GM18951 (cell line): Measurements from ENCODE around the gene ZDHHC22.

Experiments used
- POLR2A ChIP-seq: IDR thresholded peaks from 4 replicates; pipeline ENCODE4 v1.6.1; 2011; ENCODE audit warnings: mild to moderate bottlenecking; ENCODE audit not compliant: insufficient read length, insufficient read depth; ENCODE audit errors: extremely low read depth
- in situ Hi-C: fragments of 300-500 bp; cut with MboI; formaldehyde crosslinking; loops from one replicate; pipeline ENCODE4 v1.12.0; 2022; ENCODE audit warnings: low sequenced_read_pairs, mixed read lengths, inconsistent platforms; ENCODE audit not compliant: unreplicated experiment

ZDHHC22 gene

GRCh38 chr14:77172916-77173315 lies 31.3 kb upstream of the ZDHHC22 start:
- no peak for TF ChIP-seq POLR2A
- in situ Hi-C loops, result no loop called here

DNA sequence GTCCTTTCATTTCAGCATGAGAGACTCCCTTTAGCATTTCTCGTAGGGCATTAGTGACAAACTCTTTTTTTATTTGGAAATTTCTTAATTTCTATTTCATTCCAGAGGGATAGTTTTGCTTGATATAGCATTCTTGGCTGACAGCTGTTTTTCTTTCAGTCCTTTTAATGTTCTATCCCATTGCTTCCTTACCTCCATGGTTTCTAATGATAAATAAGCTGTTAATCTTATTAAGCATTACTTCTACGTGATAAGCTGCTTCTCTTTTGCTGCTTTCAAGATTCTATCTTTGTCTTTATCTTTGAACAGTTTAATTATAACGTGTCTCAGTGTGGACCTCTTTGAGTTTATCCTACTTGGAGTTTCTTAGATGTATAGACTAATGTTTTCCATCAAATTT lies 28.5 kb upstream of the ZDHHC22 start:
- TF ChIP-seq POLR2A, result no peak
- in situ Hi-C loops, result no loop called here

GRCh38 chr14:77161011-77161410 lies 19.4 kb upstream of the ZDHHC22 start:
- no peak for TF ChIP-seq POLR2A
- in situ Hi-C loops, result no loop called here

- in situ Hi-C loops, result no loop called here
- no peak for TF ChIP-seq POLR2A
Measured at GRCh38 chr14:77158882-77159255, 17.3 kb upstream of the ZDHHC22 start.

DNA sequence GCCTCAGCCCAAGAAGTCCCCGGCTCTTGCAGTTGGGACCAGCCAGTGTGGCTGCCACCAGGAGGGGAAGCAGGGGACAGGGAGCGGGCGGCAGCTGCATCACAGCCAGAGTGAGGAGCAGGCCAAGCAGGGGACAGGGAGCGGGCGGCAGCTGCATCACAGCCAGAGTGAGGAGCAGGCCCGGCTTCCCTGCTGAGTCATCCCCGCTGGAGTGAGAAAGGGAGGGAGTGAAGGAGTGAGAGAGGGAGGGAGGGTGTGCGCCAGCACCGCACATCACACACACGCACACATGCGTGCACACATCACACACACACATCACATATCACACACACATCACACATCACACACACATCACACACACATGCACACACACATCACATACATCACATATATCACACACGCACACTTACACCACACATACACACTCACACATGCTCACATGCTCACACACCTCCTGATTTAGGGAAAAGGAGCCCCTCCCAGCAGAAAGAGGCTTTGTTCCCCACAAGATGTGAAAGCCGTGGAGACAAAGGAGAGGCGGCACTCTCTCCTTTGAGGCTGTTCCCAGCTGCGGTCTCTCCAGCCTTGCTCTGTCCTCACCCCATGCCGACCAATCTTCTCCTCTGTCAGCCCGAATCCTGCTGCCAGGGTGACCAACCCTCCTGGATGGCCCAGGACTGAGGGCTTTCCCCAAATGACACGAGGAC lies 16.7 kb upstream of the ZDHHC22 start:
- in situ Hi-C loops, result no loop called here
- no peak for TF ChIP-seq POLR2A

DNA sequence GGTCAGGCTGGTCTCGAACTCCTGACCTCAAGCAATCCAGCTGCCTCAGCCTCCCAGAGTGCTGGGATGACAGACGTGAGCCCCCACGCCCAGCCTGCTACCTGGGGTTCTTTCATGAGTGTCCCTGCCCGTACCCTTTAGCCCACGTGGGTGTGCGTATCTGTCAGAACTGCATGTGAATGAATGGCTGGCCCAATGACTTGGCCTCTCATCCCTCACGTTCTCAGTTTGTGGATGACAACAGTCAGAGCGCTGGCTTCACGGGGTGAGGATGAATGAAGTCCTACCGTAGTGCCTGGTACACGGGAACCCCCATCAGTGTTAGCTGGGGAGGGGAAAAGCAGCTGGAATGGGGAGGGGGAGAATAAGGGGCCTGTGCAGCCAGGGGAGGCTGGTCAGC lies 16.1 kb upstream of the ZDHHC22 start:
- TF ChIP-seq POLR2A, result no peak
- in situ Hi-C loops, result no loop called here

GRCh38 chr14:77155083-77155482 lies 13.5 kb upstream of the ZDHHC22 start:
- no peak for TF ChIP-seq POLR2A
- in situ Hi-C loops, result no loop called here

- no peak for TF ChIP-seq POLR2A
- in situ Hi-C loops, result no loop called here
Measured at GRCh38 chr14:77154421-77154820, 12.8 kb upstream of the ZDHHC22 start.

- in situ Hi-C loops, result no loop called here
- TF ChIP-seq POLR2A, result no peak
Measured at GRCh38 chr14:77153802-77154201, 12.2 kb upstream of the ZDHHC22 start.

GRCh38 chr14:77151918-77152588 lies 10.5 kb upstream of the ZDHHC22 start:
- in situ Hi-C loops, result no loop called here
- no peak for TF ChIP-seq POLR2A

DNA sequence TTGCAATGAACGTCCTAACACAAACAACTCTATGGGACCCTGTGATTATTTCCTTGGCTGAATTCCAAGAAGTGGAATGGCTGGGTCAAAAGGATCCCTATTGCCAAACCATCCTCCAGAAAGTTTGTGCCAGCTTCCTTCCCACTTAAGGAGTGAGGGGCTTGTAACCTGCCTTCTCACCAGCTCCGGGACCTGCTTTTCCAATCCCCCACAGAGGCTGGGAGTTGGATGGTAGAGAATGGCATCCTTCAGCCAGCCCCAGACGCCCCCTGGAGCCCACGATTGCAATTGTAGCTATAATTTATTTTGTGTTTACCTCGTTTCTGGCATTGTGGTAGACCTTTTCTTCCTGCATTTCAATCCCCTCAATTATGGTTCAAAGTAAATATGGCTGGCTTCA lies 9.7 kb upstream of the ZDHHC22 start:
- no peak for TF ChIP-seq POLR2A
- in situ Hi-C loops, result no loop called here

DNA sequence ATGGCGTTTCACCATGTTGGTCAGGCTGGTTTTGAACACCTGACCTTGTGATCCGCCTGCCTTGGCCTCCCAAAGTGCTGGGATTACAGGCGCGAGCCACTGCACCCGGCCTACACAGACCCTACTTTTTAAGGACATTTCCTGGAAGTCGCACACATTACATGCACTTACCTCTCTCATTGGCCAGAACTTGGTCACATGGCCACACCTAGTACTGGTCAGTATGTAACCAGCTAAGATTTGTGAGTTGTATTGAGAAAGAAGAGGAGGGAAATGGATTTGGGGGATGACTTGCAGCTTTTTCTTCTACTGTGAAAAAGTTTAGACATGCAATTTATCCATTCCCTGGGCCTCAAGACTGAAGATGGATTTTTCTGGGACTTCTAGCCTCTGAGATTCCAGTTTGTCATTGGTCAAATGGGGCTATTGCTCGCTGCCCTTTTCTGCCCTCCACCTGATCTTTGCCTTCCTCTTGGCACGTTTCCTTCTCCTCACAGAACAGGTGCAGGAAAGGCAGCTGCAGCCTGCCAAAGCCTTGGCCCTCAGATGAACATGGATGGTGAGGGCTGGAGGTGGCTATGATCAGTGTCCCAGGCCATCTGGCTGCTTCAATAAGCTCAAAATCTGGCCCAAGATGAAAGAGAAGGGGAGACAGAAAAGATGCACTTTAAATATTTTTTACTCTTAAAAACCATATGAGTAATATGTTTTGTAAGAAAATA lies 7.1 kb upstream of the ZDHHC22 start:
- TF ChIP-seq POLR2A, result no peak
- in situ Hi-C loops, result no loop called here

- in situ Hi-C loops, result no loop called here
- TF ChIP-seq POLR2A, result no peak
Measured at GRCh38 chr14:77145975-77146740, 4.6 kb upstream of the ZDHHC22 start.

GRCh38 chr14:77144412-77145115 lies 3.0 kb upstream of the ZDHHC22 start:
- no peak for TF ChIP-seq POLR2A
- in situ Hi-C loops, result no loop called here
